MM.1S (cell line): ENCODE data around the gene EXOC3.

Source experiments
- CTCF ChIP-seq: fragments of 300-600 bp; sonication (generic); IDR thresholded peaks from 2 replicates; pipeline ENCODE4 v1.5.1; 2016; ENCODE audit warnings: antibody characterized with exemption, low read length, mixed read lengths
- EZH2 ChIP-seq: fragments of 300-600 bp; sonication (generic); optimal IDR thresholded peaks from 2 replicates; pipeline ENCODE3; 2017; ENCODE audit warnings: low read depth, mild to moderate bottlenecking, antibody characterized with exemption, low read length, mixed read lengths
- EZH2phosphoT487 ChIP-seq: fragments of 300-600 bp; sonication (generic); IDR thresholded peaks from 2 replicates; pipeline ENCODE4 v1.6.1; 2018; ENCODE audit warnings: antibody characterized with exemption, low read length

GRCh38 chr5:452978-453710, 10.2 kb downstream of the EXOC3 start:
- TF ChIP-seq CTCF: no peak
- TF ChIP-seq EZH2: no peak
- no peak for TF ChIP-seq EZH2phosphoT487
